ENCODE data around the gene HOXB13.

HOXB13 gene

GRCh38 chr17:48748718-48749566, 20.4 kb upstream of the HOXB13 start:
- no peak for DNase-seq (ENCODE audit: low read depth, low spot score)

GRCh38 chr17:48747445-48748363, 19.2 kb upstream of the HOXB13 start:
- DNase-seq (ENCODE audit: low read depth, low spot score): no peak

DNA sequence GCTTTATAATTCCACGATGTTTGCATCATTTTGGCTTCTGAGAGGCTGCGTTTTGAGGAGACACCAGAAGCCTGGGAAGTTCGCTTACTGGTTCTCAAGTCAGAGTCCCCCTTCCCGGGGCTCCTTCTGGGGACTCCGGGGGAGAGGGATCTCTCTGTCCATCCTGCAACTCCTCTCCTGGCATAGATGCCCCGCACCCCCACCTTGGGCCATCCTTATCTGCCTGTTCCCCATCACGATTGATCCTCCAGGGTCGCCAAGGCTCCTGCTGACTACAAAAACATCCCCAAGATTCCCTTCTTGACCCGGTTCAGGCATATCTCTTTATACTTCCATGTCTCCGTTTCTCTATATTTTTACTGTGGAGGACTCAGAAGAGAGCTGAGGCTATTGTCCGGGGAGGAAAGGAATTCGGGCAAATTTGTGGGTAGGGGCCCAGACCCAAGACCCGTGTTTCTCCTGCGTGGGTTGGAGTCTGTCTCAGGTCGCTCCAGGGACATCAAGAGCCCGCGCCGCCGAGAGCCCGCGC, 18.4 kb upstream of the HOXB13 start:
- no peak for DNase-seq (ENCODE audit: low read depth, low spot score)

- DNase-seq (ENCODE audit: low read depth, low spot score): no peak
Measured at GRCh38 chr17:48745381-48746275, 17.1 kb upstream of the HOXB13 start.

- no peak for DNase-seq (ENCODE audit: low read depth, low spot score)
Measured at GRCh38 chr17:48740537-48740936, 12.0 kb upstream of the HOXB13 start.

DNA sequence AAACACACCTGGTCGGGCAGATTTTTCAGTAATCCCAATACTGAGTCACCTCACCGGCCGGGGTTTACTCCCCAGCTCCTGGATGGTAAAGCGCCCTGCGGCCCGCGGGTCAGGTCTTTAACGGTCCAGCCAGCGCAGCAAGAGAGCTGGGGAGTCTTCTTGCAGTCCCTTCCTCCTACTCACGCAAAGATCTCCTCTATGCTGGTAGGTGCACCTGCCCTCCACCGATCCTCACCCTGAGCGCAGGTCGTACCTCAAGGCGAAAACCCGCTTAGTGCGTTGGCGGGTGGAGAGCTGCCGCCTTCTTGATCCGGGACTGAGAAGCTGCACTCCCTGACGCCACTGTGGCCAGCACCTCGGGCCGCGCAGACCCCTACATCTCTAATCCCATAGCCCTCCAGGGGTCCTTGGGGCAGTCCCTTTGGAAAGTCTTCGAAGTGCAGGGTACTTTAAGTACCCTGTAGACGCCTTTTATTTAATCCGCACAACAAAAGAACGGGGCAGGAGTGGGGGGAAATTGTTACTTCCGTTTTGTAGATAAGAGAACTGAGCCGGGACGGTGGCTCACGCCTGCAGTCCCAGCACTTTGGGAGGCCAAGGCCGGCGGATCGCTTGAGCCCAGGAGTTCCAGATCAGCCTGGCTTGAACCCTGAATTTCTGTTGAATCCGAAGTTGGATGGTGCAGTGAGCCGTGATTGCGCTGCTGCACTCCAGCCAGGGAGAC, 10.4 kb upstream of the HOXB13 start:
- DNase-seq (ENCODE audit: low read depth, low spot score): no peak

- DNase-seq (ENCODE audit: low read depth, low spot score): no peak
Measured at GRCh38 chr17:48738424-48738802, 9.9 kb upstream of the HOXB13 start.

DNA sequence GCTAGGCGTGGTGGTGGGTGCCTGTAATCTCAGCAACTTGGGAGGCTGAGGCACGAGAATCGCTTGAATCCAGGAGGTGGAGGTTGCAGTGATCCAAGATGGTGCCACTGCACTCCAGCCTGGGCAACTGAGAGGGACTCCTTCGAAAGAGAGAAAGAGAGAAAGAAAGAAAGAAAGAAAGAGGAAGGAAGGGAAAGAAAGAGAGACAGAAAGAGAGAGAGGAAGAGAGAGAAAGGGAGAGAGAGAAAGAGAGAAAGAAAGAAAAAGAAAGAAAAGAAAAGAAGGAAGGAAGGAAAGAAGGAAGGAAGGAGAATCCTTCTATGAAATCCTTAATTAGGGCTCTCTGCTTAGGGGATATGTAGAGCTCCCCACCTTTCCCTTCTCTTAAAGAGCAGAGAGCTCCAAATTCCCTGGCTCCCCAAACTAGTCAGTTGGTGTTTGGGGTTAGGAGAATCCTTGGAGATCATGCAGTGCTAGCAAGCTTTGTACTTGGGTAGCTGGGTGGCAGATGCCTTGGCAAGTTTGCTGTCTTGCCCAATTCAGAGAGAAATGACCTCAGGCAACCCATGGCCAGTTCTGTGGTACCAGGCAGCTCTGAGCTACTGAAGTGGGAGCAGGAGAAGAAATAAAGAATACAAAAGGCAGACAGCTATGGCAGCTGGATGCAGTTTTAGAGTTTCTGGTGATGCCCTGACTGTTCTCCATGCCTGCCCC, 8.9 kb upstream of the HOXB13 start:
- DNase-seq (ENCODE audit: low read depth, low spot score): no peak

DNA sequence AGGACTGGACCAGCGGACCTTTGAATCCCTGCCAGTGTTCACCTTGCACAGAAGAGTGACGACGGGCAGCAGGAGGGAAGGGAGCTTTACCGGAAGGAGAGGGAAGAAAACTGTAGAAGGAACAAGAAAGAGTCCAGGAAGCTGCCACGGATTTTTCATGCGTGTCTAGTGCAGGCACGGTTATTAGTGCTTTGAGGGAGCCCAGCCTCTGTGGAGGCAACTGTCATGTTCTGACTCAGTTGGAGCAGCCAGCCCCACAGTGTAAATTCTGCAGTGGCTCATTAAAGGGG, 6.5 kb upstream of the HOXB13 start:
- DNase-seq (ENCODE audit: low read depth, low spot score): no peak

GRCh38 chr17:48734333-48735061, 5.9 kb upstream of the HOXB13 start:
- DNase-seq (ENCODE audit: low read depth, low spot score): no peak

DNA sequence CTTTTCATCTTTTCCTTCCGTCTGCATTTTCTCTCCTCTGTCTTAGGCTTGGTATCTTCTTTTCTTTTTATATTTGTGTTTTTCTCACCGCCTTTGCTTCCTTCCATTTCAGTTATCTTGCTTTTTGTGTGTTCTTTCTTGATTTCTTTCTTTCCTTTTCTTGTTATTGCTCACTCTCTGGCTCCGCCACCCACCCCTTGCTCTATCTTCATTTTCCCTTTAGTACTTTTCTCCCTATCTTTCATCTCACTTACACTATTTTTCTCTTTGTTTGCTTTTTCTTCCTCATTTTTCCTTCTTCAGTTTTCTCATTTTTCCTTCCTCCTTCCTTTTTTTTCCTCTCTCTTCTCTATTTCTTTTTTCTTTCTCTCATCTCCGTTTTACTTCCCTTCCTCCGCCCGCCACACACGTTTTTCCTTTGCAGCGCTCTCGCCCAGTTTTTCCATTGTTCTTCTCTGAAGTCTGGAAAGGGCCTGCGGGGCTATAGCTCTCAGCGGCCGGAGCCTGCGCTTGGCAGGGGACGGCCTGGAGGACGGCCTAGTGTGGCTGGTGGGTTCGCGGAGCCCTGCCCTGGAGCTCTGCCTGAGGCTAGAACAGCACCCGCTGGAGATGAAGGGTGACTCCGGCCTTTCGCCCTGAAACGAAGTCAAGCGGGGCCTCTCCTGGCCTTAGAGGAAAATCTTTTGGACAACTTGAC, 5.2 kb upstream of the HOXB13 start:
- DNase-seq (ENCODE audit: low read depth, low spot score): no peak

DNA sequence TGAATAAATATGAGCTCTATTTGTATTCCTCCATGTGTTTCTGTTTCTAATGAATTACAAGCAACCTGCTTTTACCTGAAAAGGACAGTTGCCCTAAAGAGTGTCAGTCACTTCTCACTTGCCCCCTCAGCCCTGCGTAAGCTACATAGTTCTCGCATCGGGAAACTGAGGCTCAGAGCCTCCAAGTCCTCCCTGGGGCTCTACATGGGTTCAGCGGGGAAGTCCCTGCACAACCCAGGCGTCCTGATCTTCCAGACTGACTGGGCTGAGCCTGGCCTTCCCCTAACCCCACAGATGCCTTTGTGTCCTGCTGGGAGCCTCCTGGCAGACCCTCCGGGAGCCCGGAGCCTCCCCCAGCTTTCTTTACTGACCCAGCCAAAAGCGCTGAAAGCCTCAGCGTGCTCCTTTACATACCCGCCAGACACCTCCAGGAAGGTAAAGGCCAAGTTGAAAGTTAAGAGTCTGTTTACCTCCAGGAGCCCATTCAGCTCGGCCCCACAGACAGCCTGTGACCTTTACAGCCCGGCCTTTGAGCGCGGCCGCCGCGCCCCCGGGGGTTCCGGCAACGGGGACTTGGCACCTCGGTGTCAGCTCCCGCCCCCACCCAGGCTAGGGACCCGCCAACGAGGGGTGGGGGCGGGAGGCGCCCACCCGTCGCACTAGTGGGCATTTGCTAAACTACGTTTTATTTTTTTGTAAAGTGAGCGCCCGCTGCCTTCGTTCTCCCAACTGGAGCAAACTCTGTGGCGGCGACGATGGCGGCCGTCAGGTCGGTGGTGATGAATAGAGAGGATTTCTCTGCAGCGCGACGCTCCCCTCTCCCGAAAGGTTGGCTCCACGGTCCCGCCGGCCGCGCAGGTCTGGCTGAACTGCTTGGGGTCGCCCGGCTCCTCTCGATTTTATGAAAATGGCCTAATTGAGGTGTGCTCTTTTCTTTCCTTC, 4.4 kb upstream of the HOXB13 start:
- no peak for DNase-seq (ENCODE audit: low read depth, low spot score)

DNA sequence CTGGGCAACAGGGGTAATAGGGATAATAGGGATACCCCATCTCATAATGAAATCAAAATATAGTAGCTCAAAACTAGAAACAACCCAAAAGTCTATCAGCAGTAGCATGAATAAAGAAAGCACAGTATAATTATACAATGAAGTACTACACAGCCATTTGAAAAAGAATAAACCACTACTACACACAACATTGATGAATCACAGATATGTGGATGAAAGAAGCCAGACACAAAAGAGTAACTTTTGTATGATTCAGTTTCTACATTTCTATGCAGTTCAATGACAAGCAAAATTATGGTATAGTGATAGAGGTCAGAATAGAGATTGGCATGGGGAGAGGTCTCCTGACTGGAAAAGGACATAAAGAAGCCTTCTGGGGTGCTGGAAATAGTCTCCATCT, 2.8 kb upstream of the HOXB13 start:
- no peak for DNase-seq (ENCODE audit: low read depth, low spot score)

- DNase-seq (ENCODE audit: low read depth, low spot score): no peak
Measured at GRCh38 chr17:48730240-48730550, 1.6 kb upstream of the HOXB13 start.

- DNase-seq (ENCODE audit: low read depth, low spot score): no peak
Measured at GRCh38 chr17:48729335-48730239, 1.0 kb upstream of the HOXB13 start.

GRCh38 chr17:48727415-48728175, 955 bp downstream of the HOXB13 start:
- no peak for DNase-seq (ENCODE audit: low read depth, low spot score)
